GM18951 (cell line): ENCODE data around the gene NSMF.

Experiments
- POLR2A ChIP-seq: IDR thresholded peaks from 4 replicates; pipeline ENCODE4 v1.6.1; 2011; ENCODE audit warnings: mild to moderate bottlenecking; ENCODE audit not compliant: insufficient read length, insufficient read depth; ENCODE audit errors: extremely low read depth
- in situ Hi-C: fragments of 300-500 bp; cut with MboI; formaldehyde crosslinking; loops from one replicate; pipeline ENCODE4 v1.12.0; 2022; ENCODE audit warnings: low sequenced_read_pairs, mixed read lengths, inconsistent platforms; ENCODE audit not compliant: unreplicated experiment

The NSMF gene

GRCh38 chr9:137429974-137430722, 29.0 kb downstream of the NSMF start:
- in situ Hi-C loops, result no loop called here
- TF ChIP-seq POLR2A, result no peak

- in situ Hi-C loops, result no loop called here
- TF ChIP-seq POLR2A, result no peak
Observed at GRCh38 chr9:137429546-137429890, 29.6 kb downstream of the NSMF start.

- in situ Hi-C loops, result no loop called here
- TF ChIP-seq POLR2A, result no peak
Observed at GRCh38 chr9:137428841-137429545, 30.1 kb downstream of the NSMF start.

- in situ Hi-C loops, result no loop called here
- TF ChIP-seq POLR2A, result no peak
Observed at GRCh38 chr9:137428311-137428630, 30.9 kb downstream of the NSMF start.

GRCh38 chr9:137427454-137428310, 31.5 kb downstream of the NSMF start:
- TF ChIP-seq POLR2A, result no peak
- in situ Hi-C loops, result no loop called here

GRCh38 chr9:137426018-137426681, 33.0 kb downstream of the NSMF start:
- no peak for TF ChIP-seq POLR2A
- in situ Hi-C loops, result no loop called here

GRCh38 chr9:137423514-137424291, 35.4 kb downstream of the NSMF start:
- no peak for TF ChIP-seq POLR2A
- in situ Hi-C loops, result no loop called here

GRCh38 chr9:137422604-137423513, 36.3 kb downstream of the NSMF start, which contains the start of the genes EXD3 and NOXA1:
Gene EXD3, minus strand, starts transcription at chr9:137423162. Its CDS starts 27,805 bp downstream, at chr9:137395357.
Gene NOXA1, plus strand, starts transcription at chr9:137423393. Its CDS starts 137 bp downstream, at chr9:137423530.
- in situ Hi-C loops, result no loop called here
- peak; percentile 70 for TF ChIP-seq POLR2A

GRCh38 chr9:137421838-137422603, 37.1 kb downstream of the NSMF start:
- in situ Hi-C loops, result no loop called here
- TF ChIP-seq POLR2A, result no peak

GRCh38 chr9:137417161-137418021, 41.7 kb downstream of the NSMF start:
- peak; percentile 49 for TF ChIP-seq POLR2A
- in situ Hi-C loops, result no loop called here
